ENCODE measurements around the gene CDH23.

The CDH23 gene

DNA sequence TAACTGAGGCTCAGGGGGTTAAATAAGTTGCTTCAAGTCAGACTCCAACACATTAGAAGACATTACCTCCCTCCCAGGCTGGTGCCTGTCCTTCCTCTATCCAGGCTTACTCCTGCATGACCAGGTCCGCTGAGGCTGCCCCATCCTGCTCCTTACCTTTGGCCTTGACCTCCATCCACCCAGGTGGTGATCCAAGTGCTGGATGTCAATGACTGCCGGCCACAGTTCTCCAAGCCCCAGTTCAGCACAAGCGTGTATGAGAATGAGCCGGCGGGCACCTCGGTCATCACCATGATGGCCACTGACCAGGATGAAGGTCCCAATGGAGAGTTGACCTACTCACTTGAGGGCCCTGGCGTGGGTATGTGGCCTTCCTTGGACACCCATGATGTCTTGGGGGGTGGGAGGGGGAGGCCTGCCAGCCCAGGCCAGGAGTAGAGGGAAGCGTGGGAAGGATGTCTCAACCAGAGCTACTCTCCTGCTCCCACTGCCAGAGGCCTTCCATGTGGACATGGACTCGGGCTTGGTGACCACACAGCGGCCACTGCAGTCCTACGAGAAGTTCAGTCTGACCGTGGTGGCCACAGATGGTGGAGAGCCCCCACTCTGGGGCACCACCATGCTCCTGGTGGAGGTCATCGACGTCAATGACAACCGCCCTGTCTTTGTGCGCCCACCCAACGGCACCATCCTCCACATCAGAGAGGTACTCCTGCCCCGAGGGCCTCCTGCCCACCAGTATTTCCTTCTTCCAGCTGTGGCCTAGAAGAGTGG, 406.2 kb downstream of the CDH23 start:
- no peak for TF ChIP-seq GATA1 (IDR thresholded peaks at IDR 0.05; ENCODE audit: low read depth, low read length)
- TF ChIP-seq POLR2A (IDR thresholded peaks at IDR 0.05; ENCODE audit: low read length): no peak
- no peak for DNase-seq

GRCh38 chr10:71804077-71804476, 407.4 kb downstream of the CDH23 start:
- TF ChIP-seq GATA1 (IDR thresholded peaks at IDR 0.05; ENCODE audit: low read depth, low read length): no peak
- TF ChIP-seq POLR2A (IDR thresholded peaks at IDR 0.05; ENCODE audit: low read length): no peak
- DNase-seq: no peak

DNA sequence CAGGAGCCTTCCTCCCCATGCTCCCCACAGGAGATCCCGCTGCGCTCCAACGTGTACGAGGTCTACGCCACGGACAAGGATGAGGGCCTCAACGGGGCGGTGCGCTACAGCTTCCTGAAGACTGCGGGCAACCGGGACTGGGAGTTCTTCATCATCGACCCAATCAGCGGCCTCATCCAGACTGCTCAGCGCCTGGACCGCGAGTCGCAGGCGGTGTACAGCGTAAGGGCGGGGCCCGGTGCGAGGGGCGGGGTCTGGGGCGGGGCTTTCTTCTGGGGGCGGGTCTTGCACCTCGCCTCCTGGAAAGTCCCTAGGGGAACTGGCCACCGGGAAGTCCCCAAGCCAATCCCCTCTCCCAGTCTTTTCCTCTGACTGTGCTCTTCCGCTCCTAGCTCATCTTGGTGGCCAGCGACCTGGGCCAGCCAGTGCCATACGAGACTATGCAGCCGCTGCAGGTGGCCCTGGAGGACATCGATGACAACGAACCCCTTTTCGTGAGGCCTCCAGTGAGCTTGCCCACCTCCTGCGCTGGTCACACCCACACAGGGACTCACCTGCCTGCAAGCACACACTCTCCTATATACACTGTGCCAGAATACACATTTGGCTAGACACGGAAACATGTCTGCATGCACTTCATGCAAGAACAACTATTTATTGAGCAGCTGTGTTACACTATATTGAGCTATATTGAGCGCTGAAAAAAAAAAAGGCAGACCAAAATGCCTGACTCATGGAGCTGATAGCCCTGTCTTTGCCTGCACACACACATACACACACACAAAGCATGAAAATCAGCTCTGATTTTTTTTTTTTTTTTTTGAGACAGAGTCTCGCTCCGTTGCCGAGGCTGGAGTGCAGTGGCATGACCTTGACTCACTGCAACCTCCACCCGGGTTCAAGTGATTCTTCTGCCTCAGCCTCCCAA, 409.3 kb downstream of the CDH23 start:
- peak; percentile 30 to 56 for DNase-seq
- no peak for TF ChIP-seq POLR2A (IDR thresholded peaks at IDR 0.05; ENCODE audit: low read length)
- no peak for TF ChIP-seq GATA1 (IDR thresholded peaks at IDR 0.05; ENCODE audit: low read depth, low read length)

DNA sequence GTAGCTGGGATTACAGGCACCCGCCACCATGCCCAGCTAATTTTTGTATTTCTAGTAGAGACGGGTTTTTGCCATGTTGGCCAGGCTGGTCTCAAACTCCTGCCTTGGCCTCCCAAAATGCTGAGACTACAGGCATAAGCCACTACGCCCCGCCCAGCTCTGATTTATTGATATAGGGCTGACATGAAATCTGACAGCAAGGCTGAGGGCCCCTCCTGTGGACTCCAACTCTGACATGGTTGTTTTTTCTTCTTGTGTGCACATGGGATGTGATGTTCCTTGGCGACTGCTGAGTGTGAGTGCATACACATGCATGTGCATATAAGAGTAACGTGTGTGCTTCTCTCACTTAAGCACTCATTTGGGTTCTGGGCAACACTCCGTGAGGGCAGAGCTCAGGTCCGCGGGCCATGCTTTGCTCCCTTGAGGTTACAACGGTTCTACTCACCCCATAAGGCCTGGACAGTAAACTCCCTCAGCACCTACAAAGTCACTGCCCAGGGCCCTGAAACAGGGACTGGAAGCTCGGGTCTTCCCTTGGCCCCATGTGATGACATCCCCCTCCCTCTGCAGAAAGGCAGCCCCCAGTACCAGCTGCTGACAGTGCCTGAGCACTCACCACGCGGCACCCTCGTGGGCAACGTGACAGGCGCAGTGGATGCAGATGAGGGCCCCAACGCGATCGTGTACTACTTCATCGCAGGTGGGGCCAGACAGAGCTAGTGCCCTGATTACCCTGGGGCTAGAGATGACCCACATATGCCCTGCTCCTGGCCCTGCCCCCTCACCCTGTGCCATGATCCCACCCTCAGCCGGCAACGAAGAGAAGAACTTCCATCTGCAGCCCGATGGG, 410.2 kb downstream of the CDH23 start:
- no peak for TF ChIP-seq POLR2A (IDR thresholded peaks at IDR 0.05; ENCODE audit: low read length)
- TF ChIP-seq GATA1 (IDR thresholded peaks at IDR 0.05; ENCODE audit: low read depth, low read length): no peak
- no peak for DNase-seq

GRCh38 chr10:71807557-71808510, 411.1 kb downstream of the CDH23 start:
- no peak for DNase-seq
- TF ChIP-seq GATA1 (IDR thresholded peaks at IDR 0.05; ENCODE audit: low read depth, low read length) (no peak), POLR2A (IDR thresholded peaks at IDR 0.05; ENCODE audit: low read length) (no peak)

GRCh38 chr10:71809628-71810027, 412.9 kb downstream of the CDH23 start:
- TF ChIP-seq POLR2A (IDR thresholded peaks at IDR 0.05; ENCODE audit: low read length) (no peak), GATA1 (IDR thresholded peaks at IDR 0.05; ENCODE audit: low read depth, low read length) (no peak)
- DNase-seq: no peak

- DNase-seq: no peak
- TF ChIP-seq GATA1 (IDR thresholded peaks at IDR 0.05; ENCODE audit: low read depth, low read length) (no peak), POLR2A (IDR thresholded peaks at IDR 0.05; ENCODE audit: low read length) (no peak)
Measured at GRCh38 chr10:71810048-71810750, 413.5 kb downstream of the CDH23 start.

GRCh38 chr10:71811351-71811750, 414.6 kb downstream of the CDH23 start:
- TF ChIP-seq GATA1 (IDR thresholded peaks at IDR 0.05; ENCODE audit: low read depth, low read length) (no peak), POLR2A (IDR thresholded peaks at IDR 0.05; ENCODE audit: low read length) (no peak)
- no peak for DNase-seq

- TF ChIP-seq POLR2A (IDR thresholded peaks at IDR 0.05; ENCODE audit: low read length): no peak
- no peak for TF ChIP-seq GATA1 (IDR thresholded peaks at IDR 0.05; ENCODE audit: low read depth, low read length)
- peak; percentile 73 to 86 for DNase-seq
Measured at GRCh38 chr10:71812016-71812912, 415.5 kb downstream of the CDH23 start.

DNA sequence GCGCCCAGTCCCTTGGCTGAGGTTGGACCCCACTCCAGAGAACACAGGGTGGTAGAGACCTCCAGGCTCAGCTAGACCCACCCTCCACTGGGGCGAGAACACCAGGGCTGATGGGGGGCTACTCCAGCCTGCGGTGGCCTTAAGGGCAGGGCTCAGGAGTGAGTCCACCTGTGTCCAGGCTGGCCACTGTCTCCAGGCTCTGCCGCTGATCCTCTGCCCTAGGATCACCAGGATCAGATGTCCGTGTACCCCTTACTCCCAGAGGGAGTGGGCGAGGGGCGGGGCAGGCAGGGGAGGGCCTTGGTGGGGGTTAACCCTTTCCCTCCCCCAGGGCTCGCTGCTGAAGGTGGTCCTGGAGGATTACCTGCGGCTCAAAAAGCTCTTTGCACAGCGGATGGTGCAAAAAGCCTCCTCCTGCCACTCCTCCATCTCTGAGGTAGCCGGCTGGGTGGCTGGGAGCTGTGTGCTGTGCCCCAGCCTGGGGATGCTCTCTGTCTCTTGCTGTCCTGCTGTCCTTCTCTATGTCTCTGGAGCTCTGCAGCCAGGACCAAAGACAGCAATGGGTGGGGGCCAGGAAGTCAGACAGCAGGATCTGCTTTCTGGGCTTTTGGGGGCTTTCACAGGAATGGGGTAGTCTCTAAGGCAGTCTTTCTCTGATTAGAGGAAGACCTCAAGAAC, 416.3 kb downstream of the CDH23 start:
- DNase-seq: no peak
- TF ChIP-seq GATA1 (IDR thresholded peaks at IDR 0.05; ENCODE audit: low read depth, low read length): no peak
- no peak for TF ChIP-seq POLR2A (IDR thresholded peaks at IDR 0.05; ENCODE audit: low read length)

Measured in erythroblast (primary cell).